Breast epithelium (tissue), 3 donors: Measurements from ENCODE around the gene KCNJ6.

ENCODE experiments used
- CTCF ChIP-seq, 3 donors: fragments of 450-650 bp; IDR thresholded peaks; one replicate each; pipeline ENCODE4 v1.5.1; 2016 to 2017; ENCODE audit warnings: antibody characterized with exemption in 3 of 3, mild to moderate bottlenecking in 3 of 3, moderate library complexity in 3 of 3
- POLR2A ChIP-seq: fragments of 450-650 bp; IDR thresholded peaks from one replicate; pipeline ENCODE4 v1.6.1; 2016; ENCODE audit warnings: antibody characterized with exemption, mild to moderate bottlenecking, moderate library complexity
- POLR2AphosphoS5 ChIP-seq, 3 donors: sonication (generic); formaldehyde crosslinking; IDR thresholded peaks; one replicate each; pipeline ENCODE4 v1.6.1; 2017; ENCODE audit warnings: antibody characterized with exemption in 3 of 3

- TF ChIP-seq CTCF (IDR thresholded peaks at IDR 0.05), result no peak
- no peak for TF ChIP-seq POLR2A
- no peak for TF ChIP-seq POLR2AphosphoS5 (IDR thresholded peaks at IDR 0.05)
Measured at GRCh38 chr21:37574751-37575150, 341.5 kb downstream of the KCNJ6 start.
